Inflammatory macrophage treated with lipopolysaccharide for 1 hour (primary cell): ENCODE data around the gene FMO4.
"Not testable (repeated sequence)": the region's sequence is repeated elsewhere in the genome, so short reads cannot be mapped to it uniquely, and the experiment has no call there.

Experiments
- DNase-seq, 2 donors: peaks; one replicate each; pipeline ENCODE4 v3.0.0-alpha.2; 2020 to 2022

FMO4 gene

GRCh38 chr1:171335964-171336363 is 22.0 kb downstream of the FMO4 start:
- no peak for DNase-seq

GRCh38 chr1:171339345-171339744 is 25.4 kb downstream of the FMO4 start:
- not testable (repeated sequence) for DNase-seq

- no peak for DNase-seq
Measured at GRCh38 chr1:171343727-171344472, 29.9 kb downstream of the FMO4 start.

GRCh38 chr1:171344473-171344820 is 30.5 kb downstream of the FMO4 start:
- no peak for DNase-seq

GRCh38 chr1:171345536-171345935 is 31.6 kb downstream of the FMO4 start:
- DNase-seq, result no peak

- no peak for DNase-seq
Measured at GRCh38 chr1:171346881-171347280, 32.9 kb downstream of the FMO4 start.

- DNase-seq, result peak; percentile 45 to 78
Measured at GRCh38 chr1:171350594-171350993, 36.6 kb downstream of the FMO4 start.

- no peak for DNase-seq
Measured at GRCh38 chr1:171351961-171352360, 38.0 kb downstream of the FMO4 start.

GRCh38 chr1:171352554-171352953 is 38.6 kb downstream of the FMO4 start:
- peak in 1 of 2 donors; percentile 20 for DNase-seq

- DNase-seq, result no peak
Measured at GRCh38 chr1:171355727-171356126, 41.7 kb downstream of the FMO4 start.

- DNase-seq, result no peak
Measured at GRCh38 chr1:171357179-171357578, 43.2 kb downstream of the FMO4 start.

GRCh38 chr1:171359355-171359648 is 45.3 kb downstream of the FMO4 start:
- DNase-seq, result not testable (repeated sequence)

- not testable (repeated sequence) for DNase-seq
Measured at GRCh38 chr1:171359731-171360527, 45.9 kb downstream of the FMO4 start.

- peak; percentile 88 to 90 for DNase-seq
Measured at GRCh38 chr1:171366085-171366484, 52.1 kb downstream of the FMO4 start.

GRCh38 chr1:171366816-171367215 is 52.8 kb downstream of the FMO4 start:
- DNase-seq, result no peak

- peak; percentile 20 to 27 for DNase-seq
Measured at GRCh38 chr1:171367436-171367835, 53.5 kb downstream of the FMO4 start.

- DNase-seq, result peak; percentile 76 to 79
Measured at GRCh38 chr1:171372418-171373084, 58.6 kb downstream of the FMO4 start.

GRCh38 chr1:171373357-171374122 is 59.6 kb downstream of the FMO4 start:
- not testable (repeated sequence) for DNase-seq

- no peak for DNase-seq
Measured at GRCh38 chr1:171379846-171380245, 65.9 kb downstream of the FMO4 start.

- no peak for DNase-seq
Measured at GRCh38 chr1:171381866-171382210, 67.9 kb downstream of the FMO4 start.

- no peak for DNase-seq
Measured at GRCh38 chr1:171384496-171384895, 70.5 kb downstream of the FMO4 start.

- no peak for DNase-seq
Measured at GRCh38 chr1:171389171-171389570, 75.2 kb downstream of the FMO4 start.

GRCh38 chr1:171390740-171391139 is 76.8 kb downstream of the FMO4 start:
- not testable (repeated sequence) for DNase-seq
